OCI-LY3 (cell line): ENCODE measurements around the gene APOA4.

Experiments used
- CTCF ChIP-seq: fragments of 200-600, 300-600 bp; sonication (generic); IDR thresholded peaks from 2 replicates; pipeline ENCODE4 v1.5.1; 2014; ENCODE audit warnings: antibody characterized with exemption, low read length, low read depth
- EZH2phosphoT487 ChIP-seq: fragments of 200-600 bp; shearing (Covaris generic); IDR thresholded peaks from 2 replicates; pipeline ENCODE4 v1.6.1; 2018; ENCODE audit warnings: antibody characterized with exemption, mixed run types, low read depth

- TF ChIP-seq CTCF: no peak
- TF ChIP-seq EZH2phosphoT487: no peak
Measured at GRCh38 chr11:116851626-116852025, 28.5 kb upstream of the APOA4 start.
